Fibroblast of lung (primary cell): ENCODE results near the gene SIGLEC10. TPM values are rescaled to one million over a fixed set of nuclear protein-coding genes. Genes with fewer than 3 reads are reported as not detected.

ENCODE experiments used
- DNase-seq, 2 donors: peaks; one replicate each; pipeline versions ENCODE4 v3.0.0 to v3.0.0-alpha.2; 2010; ENCODE audit warnings: low read depth in 2 of 2
- H2AFZ ChIP-seq: 2 replicates; pipeline ENCODE4 v1.5.1; 2012; ENCODE audit warnings: low read length, control low read depth, inconsistent platforms
- H3K27ac ChIP-seq: 2 replicates; pipeline ENCODE4 v1.5.1; 2011; ENCODE audit warnings: low read length, control low read depth; ENCODE audit not compliant: insufficient read depth
- H3K27me3 ChIP-seq: 2 replicates; pipeline ENCODE4 v1.5.1; 2011; ENCODE audit warnings: mild to moderate bottlenecking, low read length; ENCODE audit not compliant: control insufficient read depth, insufficient read depth
- H3K36me3 ChIP-seq: 2 replicates; pipeline ENCODE4 v1.5.1; 2011; ENCODE audit warnings: low read length; ENCODE audit not compliant: control insufficient read depth, insufficient read depth
- H3K4me1 ChIP-seq: 2 replicates; pipeline ENCODE4 v1.5.1; 2011; ENCODE audit warnings: low read length; ENCODE audit not compliant: control insufficient read depth, insufficient read depth; ENCODE audit errors: extremely low read depth
- H3K4me2 ChIP-seq: 2 replicates; pipeline ENCODE4 v1.5.1; 2011; ENCODE audit warnings: low read length, control low read depth; ENCODE audit not compliant: insufficient read depth; ENCODE audit errors: extremely low read depth
- H3K4me3 ChIP-seq, 4 experiments: fragments of 200-600 bp in 1 of 4; sonication (generic) in 1 of 4; replicated peaks in 1 of 4; 2 replicates each; pipeline ENCODE4 v1.5.1; 2011 to 2016; ENCODE audit warnings: low read length in 4 of 4, low read depth in 3 of 4, mild to moderate bottlenecking in 3 of 4, control low read depth in 2 of 4, inconsistent platforms in 1 of 4, mixed read lengths in 1 of 4; ENCODE audit not compliant: insufficient read depth in 1 of 4; ENCODE audit errors: control extremely low read depth in 1 of 4
- H3K79me2 ChIP-seq: 2 replicates; pipeline ENCODE4 v1.5.1; 2012; ENCODE audit warnings: mild to moderate bottlenecking, low read length, inconsistent platforms; ENCODE audit not compliant: control insufficient read depth, insufficient read depth
- H3K9ac ChIP-seq: 2 replicates; pipeline ENCODE4 v1.5.1; 2011; ENCODE audit warnings: mild to moderate bottlenecking, low read length, control low read depth; ENCODE audit not compliant: insufficient read depth
- H3K9me3 ChIP-seq: 2 replicates; pipeline ENCODE4 v1.5.1; 2012; ENCODE audit warnings: low read depth, low read length; ENCODE audit not compliant: control insufficient read depth, insufficient read depth
- H4K20me1 ChIP-seq: 2 replicates; pipeline ENCODE4 v1.5.1; 2011; ENCODE audit warnings: low read length; ENCODE audit not compliant: control insufficient read depth, insufficient read depth; ENCODE audit errors: extremely low read depth
- CTCF ChIP-seq, 2 donors: IDR thresholded peaks in 1 of 2; conservative IDR thresholded peaks in 1 of 2; 1 replicate in 1 of 2; 2 replicates in 1 of 2; pipeline ENCODE4 v1.5.1; 2011 to 2012; ENCODE audit warnings: low read length in 2 of 2, control low read depth in 1 of 2, inconsistent platforms in 1 of 2, low read depth in 1 of 2, mild to moderate bottlenecking in 1 of 2
- EZH2 ChIP-seq: IDR thresholded peaks from 2 replicates; pipeline ENCODE4 v1.5.1; 2012; ENCODE audit warnings: low read length, control low read depth, mild to moderate bottlenecking; ENCODE audit errors: missing control alignments
- polyA plus RNA-seq, 2 donors: library from polyadenylated mRNA; depleted of rRNA in 1 of 2; stranded (reverse) in 1 of 2; unstranded in 1 of 2; fragments of >200 nt; gene quantifications; 2 replicates each; pipeline ENCODE4 v1.2.1, GENCODE V29; 2011 to 2012; ENCODE audit warnings: missing spikeins in 1 of 2
- total RNA-seq: library from RNA; depleted of rRNA; stranded (reverse); fragments of >200 nt; gene quantifications from 2 replicates; pipeline ENCODE4 v1.2.1, GENCODE V29; 2014

The SIGLEC10 gene
- total and polyA plus RNA-seq, 2 donors (not counting 1 experiment from before 2014, with no cell fraction given) = not detected

DNA sequence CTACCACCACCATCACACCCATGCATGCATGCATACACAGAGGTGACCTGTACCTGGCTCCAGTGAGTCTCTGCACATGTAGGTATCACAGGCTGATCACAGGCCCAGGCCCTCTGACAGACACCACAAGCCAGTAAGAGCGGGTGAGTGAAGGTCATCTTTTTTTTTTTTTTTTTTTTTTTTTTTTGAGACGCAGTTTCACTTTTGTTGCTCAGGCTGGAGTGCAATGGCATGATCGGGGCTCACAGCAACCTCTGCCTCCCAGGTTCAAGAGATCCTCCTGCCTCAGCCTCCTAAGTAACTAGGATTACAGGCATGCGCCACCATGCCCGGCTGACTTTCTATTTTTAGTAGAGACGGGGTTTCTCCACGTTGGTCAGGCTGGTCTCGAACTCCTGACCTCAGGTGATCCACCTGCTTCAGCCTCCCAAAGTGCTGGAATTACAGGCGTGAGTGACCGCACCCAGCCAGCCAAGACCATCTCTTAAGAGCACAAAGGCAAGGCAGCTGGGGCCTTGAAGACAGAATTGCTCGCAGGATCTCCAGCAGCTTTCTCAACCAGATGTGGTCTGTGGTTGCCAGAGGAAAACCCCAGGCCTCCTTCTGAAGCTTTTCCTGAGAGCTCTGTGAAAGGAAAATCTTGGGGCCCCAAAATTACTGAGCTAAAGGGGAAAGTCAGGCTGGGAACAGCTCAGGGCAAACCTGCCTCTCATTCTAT, 41.8 kb downstream of the SIGLEC10 start:
- no peak for TF ChIP-seq CTCF (conservative IDR thresholded peaks at IDR 0.05 in 1 of 2, IDR thresholded peaks at IDR 0.05 in 1 of 2; ENCODE audit: low read depth in 1 of 2, low read length in 2 of 2)
- no peak for TF ChIP-seq EZH2
- H3K79me2 ChIP-seq = no peaks in the 10 kb centered on the region

DNA sequence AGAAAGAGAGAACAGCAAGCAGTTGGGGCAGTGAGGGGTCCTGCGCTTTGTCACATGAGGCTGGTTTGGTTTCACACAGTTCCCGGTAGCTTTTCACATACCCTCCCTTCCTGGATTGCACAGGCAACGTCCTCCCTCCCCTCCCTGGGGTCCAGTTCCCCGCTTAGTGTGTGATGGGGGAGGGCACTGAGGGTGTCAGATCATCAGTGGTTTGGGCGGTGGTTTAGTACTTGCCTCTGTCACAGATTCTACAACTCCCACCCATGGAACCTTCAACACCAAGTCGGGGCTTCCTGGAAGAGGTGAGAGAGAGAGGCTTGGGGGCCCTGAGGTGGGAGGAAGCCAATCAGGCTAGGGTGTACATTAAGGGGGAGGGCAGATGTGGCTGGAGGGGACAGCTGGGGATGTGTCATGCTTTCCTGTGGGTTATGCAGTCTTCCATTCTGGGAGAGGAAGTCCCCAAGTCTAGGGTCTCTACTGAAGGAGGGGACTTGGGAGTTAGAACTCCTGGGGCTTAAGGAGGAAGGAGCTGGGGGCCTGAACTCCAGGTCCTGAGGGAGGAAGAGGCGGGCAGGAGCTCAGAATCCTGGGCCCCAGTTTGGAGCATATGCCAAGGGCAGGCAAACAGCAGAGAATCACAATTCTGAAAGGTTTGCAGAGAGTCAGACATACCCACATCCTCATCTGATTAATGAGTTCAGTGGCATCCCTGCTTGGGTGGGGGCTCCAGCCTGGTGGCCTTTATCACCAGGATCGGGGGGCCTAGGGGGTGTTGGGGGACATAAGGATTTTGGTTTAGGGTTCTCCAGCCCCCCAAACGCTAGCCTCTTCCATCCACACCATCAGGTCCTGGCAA, 44.6 kb downstream of the SIGLEC10 start, which contains the start of gene NKG7:
Gene NKG7 (minus strand): TSS at position 6 of the 856 bp plus-strand sequence. CDS start 119 bp downstream, outside the sequence.
- H3K4me3 ChIP-seq = no peak within 1 kb of the TSS

More for the DNA sequence above, 41.8 kb downstream of the SIGLEC10 start:
- no peak overlapping the region for H3K4me2 ChIP-seq
- no peaks in the 10 kb centered on the region for H4K20me1 ChIP-seq
- DNase-seq = no peak
- no peak overlapping the region for H3K4me3 ChIP-seq
- H3K9me3 ChIP-seq = no peaks in the 10 kb centered on the region
- H2AFZ ChIP-seq = no peak overlapping the region
- H3K36me3 ChIP-seq = no peaks in the 10 kb centered on the region
- no peak overlapping the region for H3K27ac ChIP-seq
- no peaks in the 10 kb centered on the region for H3K4me1 ChIP-seq
- H3K27me3 ChIP-seq = no peaks in the 10 kb centered on the region
- no peak overlapping the region for H3K9ac ChIP-seq

More for the DNA sequence above, 44.6 kb downstream of the SIGLEC10 start, which contains the start of gene NKG7:
- Histone ChIP-seq H3K79me2 (no peaks in the 10 kb centered on the region), H3K9me3 (no peaks in the 10 kb centered on the region), H3K4me1 (peaks cover 3% of the 10 kb centered on the region), H3K4me2 (no peak within 1 kb of the TSS), H3K27ac (no peak within 1 kb of the TSS), H3K9ac (no peak within 1 kb of the TSS), H2AFZ (no peak within 1 kb of the TSS), H3K36me3 (no peaks in the 10 kb centered on the region), H3K27me3 (no peaks in the 10 kb centered on the region), H4K20me1 (no peaks in the 10 kb centered on the region)
- DNase-seq = no peak
- TF ChIP-seq CTCF (conservative IDR thresholded peaks at IDR 0.05 in 1 of 2, IDR thresholded peaks at IDR 0.05 in 1 of 2; ENCODE audit: low read depth in 1 of 2, low read length in 2 of 2) = no peak
- TF ChIP-seq EZH2 = no peak
